NCI-H748 treated with DMSO at 0.1 percent for 48 hours (cell line): ENCODE data around the gene HSCB.
A peak's percentile ranks its signal among the peaks of the same experiment; 100 is the strongest.
"Not testable (repeated sequence)": the region's sequence is repeated elsewhere in the genome, so short reads cannot be mapped to it uniquely, and the experiment has no call there.

Experiments
- DNase-seq: peaks from one replicate; lab custom pipeline; 2025; lab: John Stamatoyannopoulos, UW

HSCB gene

DNA sequence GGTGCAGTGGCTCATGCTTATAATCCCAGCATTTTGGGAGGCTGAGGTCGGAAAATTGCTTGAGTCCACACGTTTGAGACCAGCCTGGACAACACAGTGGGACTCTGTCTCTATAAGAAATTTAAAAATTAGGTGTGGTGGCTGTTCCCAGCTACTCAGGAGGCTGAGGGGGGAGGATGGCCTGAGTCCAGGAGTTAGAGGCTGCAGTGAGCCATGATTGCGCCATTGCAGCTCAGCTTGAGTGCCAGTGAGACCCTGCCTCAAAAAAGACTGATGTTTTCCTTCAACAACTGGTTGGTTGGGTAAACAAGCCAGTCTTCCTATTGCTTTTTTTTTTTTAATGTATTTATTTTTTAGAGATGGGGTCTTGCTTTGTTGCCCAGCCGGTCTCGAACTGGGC is 49.3 kb downstream of the HSCB start:
- no peak for DNase-seq

DNA sequence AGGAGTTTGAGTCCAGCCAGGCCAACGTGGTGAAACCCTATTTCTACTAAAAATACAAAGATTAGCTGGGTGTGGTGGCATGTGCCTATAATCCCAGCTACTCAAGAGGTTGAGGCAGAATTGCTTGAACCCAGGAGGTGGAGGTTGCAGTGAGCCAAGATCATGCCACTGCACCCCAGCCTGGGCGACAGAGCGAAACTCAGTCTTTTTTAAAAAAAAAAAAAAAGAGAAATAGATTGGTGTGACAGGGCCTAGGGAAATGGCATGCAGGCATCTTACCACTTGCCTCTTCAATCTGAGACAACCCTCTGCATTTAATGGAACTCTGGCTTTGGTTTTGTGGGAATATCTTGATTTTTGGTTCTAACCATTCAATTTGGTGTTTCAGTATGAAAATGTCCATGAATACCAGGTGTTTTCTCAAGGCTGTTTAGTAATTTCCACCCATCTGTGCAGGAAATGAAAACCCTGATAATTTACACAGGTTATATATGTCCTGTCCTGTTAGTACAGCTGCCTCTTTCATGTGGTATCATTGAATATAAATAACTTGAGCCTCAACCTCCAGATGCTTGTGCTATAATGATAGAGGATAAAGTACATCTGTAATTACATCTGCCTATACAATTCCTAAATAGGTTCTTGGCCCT is 50.1 kb downstream of the HSCB start:
- DNase-seq, result no peak

DNA sequence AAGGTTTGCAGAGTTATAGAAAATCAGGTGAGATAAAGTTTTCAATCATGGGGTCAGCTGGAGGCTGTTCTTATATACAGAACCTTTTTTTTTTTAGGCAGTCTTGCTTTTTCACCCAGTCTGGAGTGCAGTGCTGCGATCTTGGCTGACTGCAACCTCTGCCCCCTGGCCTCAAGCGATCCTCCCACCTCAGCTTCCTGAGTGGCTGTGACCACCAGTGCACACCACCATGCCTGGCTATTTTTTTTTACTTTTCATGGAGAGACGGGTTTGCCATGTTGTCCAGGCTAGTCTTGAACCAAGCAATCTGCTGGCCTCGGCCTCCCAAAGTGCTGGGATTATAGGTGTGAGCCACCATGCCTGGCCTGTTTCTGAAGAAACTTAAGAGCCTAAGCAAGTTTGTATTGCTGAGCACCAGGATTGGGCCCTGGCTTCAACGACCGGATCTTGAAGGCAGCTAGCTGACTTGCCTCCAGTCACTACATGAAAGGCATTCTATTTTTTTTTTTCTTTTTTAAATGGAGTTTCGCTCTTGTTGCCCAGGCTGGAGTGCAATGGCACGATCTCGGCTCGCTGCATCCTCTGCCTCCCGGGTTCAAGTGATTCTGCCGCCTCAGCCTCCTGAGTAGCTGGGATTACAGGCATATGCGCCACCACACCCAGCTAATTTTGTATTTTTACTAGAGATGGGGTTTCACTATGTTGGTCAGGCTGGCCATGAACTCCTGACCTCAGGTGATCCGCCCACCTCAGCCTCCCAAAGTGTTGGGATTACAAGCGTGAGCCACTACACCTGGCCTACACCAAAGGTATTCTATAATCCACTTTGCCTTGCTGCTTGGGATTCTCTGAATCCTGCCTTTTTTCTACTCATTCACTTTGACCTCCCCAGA is 50.9 kb downstream of the HSCB start:
- no peak for DNase-seq

DNA sequence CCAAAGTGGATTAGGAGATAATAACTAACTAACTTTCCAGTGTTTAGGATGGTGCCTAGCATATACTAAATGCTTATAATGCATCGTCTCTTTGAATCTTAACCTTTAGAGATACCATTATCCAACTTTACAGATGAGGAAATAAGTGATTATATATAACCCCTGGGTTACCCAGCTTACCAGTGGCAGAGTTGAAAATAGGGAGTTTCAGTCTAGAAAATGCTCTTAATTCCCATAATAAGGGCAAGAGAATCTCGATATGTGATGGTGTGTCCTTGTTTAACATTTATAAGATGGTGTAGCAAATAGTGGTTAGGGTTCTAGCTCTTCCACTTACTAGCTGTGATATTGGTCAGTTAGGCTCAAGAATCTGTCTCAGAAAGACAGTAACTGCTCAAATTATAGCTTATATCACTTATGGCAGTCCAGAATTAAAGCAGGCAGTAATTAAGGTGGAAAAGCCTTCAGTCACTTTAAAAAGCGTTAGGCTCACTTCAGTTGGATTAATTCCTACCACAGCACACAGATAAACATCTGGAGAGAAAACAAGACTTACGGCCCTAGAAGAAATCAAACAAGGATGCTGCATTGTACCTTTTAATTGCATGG is 52.2 kb downstream of the HSCB start:
- no peak for DNase-seq

DNA sequence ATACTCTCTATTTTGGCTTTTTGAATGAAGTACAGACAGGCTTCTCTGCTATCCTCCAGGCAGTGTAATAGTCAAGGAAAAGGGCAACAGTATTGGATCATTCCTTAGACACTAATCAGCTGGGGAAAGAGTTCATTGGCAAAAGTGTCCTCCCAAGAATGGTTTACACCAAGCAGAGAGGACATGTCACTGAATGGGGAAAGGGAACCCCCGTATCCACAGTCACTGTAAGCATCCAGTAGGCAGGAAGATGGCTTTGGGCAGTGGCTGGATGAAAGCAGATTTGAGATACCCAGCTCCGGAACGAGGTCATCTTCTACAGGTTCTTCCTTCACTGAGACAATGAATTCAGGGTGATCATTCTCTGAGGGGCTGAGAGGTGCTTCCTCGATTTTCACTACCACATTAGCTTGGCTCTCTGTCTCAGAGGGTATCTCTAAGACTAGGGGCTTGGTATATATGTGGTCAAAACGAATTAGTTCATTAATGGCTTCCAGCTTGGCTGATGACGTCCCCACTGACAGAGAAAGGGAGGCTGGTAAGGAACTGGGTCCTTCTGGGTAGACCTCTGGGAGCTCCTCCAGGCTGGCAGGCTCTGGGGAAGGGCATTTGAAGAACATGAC is 53.3 kb downstream of the HSCB start:
- DNase-seq, result no peak

DNA sequence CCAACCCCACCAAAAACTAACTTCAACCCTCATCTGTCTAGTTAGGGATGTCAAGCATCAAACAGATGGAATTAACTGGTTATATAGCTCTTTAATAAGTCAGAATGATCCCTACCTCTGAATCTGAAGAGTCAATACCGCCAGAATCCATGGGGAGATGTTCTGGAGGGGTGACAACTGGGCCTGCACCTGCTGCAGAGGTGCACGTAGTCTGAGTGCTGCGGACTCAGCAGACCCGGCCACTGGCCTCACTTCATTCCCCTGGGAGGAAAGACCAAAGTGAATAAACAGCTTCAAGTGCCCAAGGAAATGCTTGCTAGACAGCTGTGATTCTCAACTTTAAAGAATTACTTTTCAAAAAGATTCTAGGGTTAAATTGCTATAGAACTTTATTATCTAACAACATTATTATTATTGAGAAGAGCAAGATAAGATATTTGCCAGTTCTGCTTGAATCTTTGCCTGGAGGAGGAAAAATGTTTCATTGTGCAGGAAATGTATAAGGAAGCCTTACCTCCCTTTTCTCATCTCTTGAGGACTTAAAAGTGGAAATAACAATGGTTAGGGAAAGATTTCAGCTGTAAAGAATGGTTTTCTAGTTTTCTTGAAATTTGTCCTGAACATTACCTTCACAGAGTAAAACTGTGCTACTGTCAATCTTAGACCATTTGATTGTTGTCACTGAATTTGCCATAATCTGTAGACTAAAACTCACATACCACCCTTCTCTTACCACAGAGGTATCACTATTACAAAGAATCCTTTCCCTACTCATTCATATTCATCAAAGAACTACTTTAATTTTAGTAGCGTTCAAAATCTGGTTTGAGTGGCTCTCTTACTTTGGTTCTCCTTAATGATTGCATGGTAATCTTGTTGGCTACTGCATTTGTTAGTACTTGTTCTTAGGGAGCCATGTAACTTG is 54.4 kb downstream of the HSCB start:
- DNase-seq, result no peak

DNA sequence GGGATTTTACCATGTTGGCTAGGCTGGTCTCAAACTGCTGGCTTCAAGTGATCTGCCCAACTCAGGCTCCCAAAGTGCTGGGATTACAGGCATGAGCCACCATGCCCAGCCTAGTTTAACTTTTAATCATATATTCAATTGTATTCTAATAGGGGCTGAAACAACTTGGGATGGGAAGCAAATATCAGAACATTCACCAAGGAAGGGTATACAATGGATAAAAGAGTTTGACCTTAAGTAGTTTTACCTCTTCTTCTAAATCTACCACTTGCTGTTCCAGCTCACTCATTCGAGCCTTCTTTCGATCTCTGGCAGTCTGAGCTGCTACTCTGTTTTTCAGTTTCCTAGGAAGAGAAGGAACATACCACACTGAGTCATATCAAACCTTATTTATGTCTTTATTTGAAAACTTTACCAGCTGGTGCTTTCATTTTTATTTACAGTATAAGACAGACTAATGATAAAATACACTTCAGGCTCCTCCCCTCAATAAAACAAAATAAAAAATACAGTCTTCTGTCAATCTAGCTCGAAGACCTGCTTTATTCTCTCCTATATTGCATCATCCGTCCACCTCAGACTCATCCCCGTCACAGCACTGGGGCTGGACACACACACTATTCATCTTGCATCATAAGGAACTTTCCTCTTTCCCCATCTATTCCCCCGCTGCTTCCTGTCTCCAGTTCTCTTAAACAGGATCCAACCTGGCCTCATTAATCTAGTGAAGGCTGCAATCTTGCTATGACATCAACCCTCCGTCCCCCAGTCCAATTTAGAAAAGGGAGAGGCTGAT is 57.2 kb downstream of the HSCB start:
- peak; percentile 23 for DNase-seq

DNA sequence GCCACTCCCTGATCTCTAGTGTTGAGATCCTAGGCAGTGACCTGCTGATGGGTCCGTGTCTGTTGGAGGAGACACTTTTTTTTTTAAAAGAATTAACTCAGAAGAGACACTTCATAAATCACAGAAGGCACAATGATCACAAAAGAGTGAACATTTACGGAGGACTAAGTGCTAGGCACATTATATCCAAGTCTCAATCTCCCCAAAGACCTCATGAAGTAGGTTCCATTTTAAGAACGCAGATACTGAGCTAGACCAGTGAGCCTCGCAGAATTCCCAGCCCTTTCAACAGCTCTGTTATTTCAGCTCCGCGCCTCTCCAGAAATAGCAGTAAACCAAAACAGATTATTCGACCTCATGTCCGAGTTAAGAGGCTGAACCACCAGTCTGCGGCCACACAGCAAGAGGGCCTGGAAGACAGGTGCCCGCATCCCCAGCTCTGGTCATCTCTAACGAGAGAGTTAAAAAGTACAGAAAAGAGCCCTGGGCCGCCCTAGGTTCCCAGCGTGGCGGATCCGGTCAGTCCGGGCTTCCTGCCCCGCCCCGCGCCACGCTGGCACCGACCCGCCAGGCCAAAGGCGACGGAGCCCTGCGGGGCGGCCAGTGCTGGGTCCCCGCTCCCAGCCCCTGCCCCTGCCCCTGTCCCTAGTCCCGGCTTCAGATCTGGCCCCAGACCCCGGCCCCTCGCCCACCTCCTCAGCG is 57.9 kb downstream of the HSCB start:
- no peak for DNase-seq

DNA sequence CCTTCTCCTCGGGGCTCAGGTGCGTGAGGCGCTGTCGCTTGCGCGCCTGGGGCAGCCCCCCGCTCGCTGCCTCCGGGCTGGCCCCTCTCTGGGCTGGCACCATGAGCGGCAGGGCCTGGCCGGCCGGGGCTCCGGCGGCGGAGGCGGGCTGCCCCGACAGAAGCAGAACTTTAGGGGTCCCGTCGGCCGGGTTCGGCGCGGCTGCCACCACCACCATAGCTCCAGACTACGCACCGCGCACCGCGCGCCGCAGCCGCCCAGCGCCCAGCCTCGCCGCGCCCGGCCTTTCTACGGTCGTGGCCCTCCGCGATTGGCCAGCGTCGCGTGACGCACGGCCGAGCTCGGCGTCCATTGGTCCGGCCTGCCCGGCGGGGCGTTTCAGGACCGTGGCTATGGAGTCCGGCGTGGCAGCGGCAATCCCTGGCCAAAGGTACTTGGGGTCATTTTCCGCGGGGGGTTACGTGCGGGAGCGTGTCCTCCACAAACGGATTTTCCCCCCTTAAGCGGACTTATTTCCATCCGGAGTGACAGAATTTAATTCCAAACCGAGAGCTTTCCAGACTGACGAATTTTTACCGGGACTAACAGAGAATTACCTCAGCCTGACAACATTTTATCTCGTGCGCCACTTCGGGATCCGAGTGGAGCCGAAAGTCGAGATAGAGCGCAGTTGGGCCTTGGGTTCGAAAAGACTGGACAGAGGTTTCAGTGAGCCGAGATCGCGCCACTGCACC is 58.6 kb downstream of the HSCB start, which contains the start of gene XBP1:
XBP1 (minus strand) TSS at position 262 of the 734 bp plus-strand sequence.
- DNase-seq, result peak; percentile 52

DNA sequence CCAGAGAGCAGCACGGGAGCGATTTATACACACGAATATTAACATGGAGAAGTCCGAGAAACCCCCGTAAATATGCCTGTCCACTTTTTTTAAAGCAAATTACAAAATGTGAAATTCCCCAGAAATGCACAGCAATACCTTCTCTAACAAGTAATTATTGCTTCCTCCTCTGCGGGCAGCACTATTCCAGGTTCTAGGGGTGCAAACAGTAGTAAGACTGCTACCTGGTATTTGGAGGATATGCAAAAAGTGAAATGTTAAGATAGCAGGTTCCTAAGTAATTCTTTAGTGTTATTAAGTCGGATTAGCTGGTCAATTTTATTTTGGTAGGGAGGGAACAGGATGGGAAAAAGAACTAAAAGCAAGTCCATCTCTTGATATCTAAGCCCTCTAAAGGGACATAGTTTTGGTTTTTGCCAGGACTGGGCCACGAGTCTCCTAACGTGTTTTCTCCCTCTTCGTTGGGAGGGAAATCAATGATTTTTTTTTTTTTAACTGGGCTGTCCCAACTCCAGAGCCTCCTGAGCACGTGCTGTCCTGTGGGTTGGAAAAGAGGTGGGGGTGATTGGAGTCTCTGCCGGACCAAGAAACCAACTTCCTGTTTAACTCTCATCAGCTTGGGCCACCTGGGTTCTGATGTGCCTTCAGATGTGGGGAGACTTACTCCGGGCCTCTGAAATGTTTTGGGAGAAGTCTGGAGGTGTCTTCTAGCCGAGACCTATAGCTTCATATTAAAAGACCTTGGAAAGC is 60.2 kb downstream of the HSCB start:
- DNase-seq, result no peak

DNA sequence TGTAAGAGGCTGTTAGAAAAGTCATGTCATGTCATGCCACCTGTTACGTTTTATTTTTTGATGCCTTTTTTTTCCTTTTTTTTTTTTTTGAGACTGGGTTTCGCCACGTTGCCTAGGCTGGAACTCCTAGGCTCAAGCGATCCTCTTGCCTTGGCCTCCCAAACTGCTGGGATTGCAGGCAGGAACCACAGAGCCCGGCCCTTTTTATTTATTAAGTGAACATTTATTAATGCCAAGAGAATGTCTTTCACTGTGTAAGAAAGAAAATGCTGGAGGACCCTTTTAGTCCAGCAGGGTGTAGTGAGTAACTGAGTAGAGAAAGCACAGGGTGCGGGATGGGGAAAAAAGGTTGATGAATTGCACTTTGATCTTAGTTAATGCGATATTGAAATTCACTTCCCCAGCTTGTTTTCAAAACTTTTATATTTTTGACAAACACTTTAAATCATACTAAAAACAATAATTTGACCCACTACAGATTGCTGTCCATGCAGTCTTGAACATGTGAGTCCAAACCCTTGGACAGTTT is 60.8 kb downstream of the HSCB start:
- no peak for DNase-seq

DNA sequence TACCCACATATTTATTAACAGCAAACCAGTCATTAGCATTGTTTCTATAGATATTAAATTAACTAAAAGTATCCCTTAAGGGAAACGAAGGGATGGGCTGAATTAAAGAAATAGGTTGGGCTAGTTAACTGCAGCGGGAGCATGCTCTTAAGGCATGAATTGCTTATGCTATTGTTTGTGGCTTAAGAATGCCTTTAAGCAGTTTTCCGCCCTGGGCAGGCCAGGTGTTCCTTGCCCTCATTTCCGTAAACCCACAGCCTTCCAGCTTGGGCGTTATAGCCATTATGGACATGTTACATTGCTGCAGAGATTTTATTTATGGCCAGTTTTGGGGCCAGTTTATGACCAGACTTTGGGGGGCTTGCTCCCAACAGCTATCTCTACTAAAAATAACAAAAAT is 63.6 kb downstream of the HSCB start:
- not testable (repeated sequence) for DNase-seq
